Astrocyte (in vitro differentiated cells and primary cell): Measurements from ENCODE around the gene TM2D1.

Experiments used
- CTCF ChIP-seq: IDR thresholded peaks from 2 replicates; pipeline ENCODE4 v1.5.1; 2011; ENCODE audit warnings: low read depth, mild to moderate bottlenecking, inconsistent platforms, low read length, moderate library complexity; ENCODE audit not compliant: insufficient read depth
- EZH2 ChIP-seq: IDR thresholded peaks from 2 replicates; pipeline ENCODE4 v1.6.1; 2012; ENCODE audit warnings: mild to moderate bottlenecking, low read length, inconsistent platforms; ENCODE audit not compliant: insufficient read depth

- TF ChIP-seq CTCF (no peak), EZH2 (no peak)
Measured at GRCh38 chr1:61636376-61636775, 88.6 kb downstream of the TM2D1 start.
